GM10847 (cell line): ENCODE data around the gene ACVR2A.

Experiments
- POLR2A ChIP-seq: IDR thresholded peaks from 2 replicates; pipeline ENCODE4 v1.6.1; 2011; ENCODE audit not compliant: insufficient read length; ENCODE audit errors: extremely low read depth

ACVR2A gene

GRCh38 chr2:147846412-147847081 is 1.7 kb downstream of the ACVR2A start:
- TF ChIP-seq POLR2A = no peak

- no peak for TF ChIP-seq POLR2A
These were observed 3.0 kb downstream of the ACVR2A start for GRCh38 chr2:147847746-147848391.

GRCh38 chr2:147850838-147851237 is 6.0 kb downstream of the ACVR2A start:
- TF ChIP-seq POLR2A = no peak

- no peak for TF ChIP-seq POLR2A
These were observed 6.6 kb downstream of the ACVR2A start for GRCh38 chr2:147851244-147851930.

GRCh38 chr2:147854557-147855134 is 9.8 kb downstream of the ACVR2A start:
- no peak for TF ChIP-seq POLR2A

GRCh38 chr2:147855316-147855715 is 10.5 kb downstream of the ACVR2A start:
- TF ChIP-seq POLR2A = no peak

GRCh38 chr2:147855977-147856376 is 11.1 kb downstream of the ACVR2A start:
- TF ChIP-seq POLR2A = no peak

- no peak for TF ChIP-seq POLR2A
These were observed 15.2 kb downstream of the ACVR2A start for GRCh38 chr2:147860009-147860408.

GRCh38 chr2:147862859-147863516 is 18.2 kb downstream of the ACVR2A start:
- no peak for TF ChIP-seq POLR2A

- no peak for TF ChIP-seq POLR2A
These were observed 19.0 kb downstream of the ACVR2A start for GRCh38 chr2:147863835-147864234.

GRCh38 chr2:147865560-147865959 is 20.7 kb downstream of the ACVR2A start:
- TF ChIP-seq POLR2A = no peak

GRCh38 chr2:147867050-147867449 is 22.2 kb downstream of the ACVR2A start:
- no peak for TF ChIP-seq POLR2A

- no peak for TF ChIP-seq POLR2A
These were observed 25.1 kb downstream of the ACVR2A start for GRCh38 chr2:147869934-147870333.

GRCh38 chr2:147872967-147873366 is 28.1 kb downstream of the ACVR2A start:
- TF ChIP-seq POLR2A = no peak

- no peak for TF ChIP-seq POLR2A
These were observed 29.1 kb downstream of the ACVR2A start for GRCh38 chr2:147873859-147874483.
